Activated CD4-positive, alpha-beta T cell treated with anti-CD3 and anti-CD28 coated beads for 48 hours (primary cell): Measurements from ENCODE around the gene PIGP.
"Not testable (repeated sequence)": the region's sequence is repeated elsewhere in the genome, so short reads cannot be mapped to it uniquely, and the experiment has no call there.

ENCODE experiments used
- DNase-seq: peaks from one replicate; pipeline ENCODE4 v3.0.0-alpha.2; 2020

Gene PIGP

DNA sequence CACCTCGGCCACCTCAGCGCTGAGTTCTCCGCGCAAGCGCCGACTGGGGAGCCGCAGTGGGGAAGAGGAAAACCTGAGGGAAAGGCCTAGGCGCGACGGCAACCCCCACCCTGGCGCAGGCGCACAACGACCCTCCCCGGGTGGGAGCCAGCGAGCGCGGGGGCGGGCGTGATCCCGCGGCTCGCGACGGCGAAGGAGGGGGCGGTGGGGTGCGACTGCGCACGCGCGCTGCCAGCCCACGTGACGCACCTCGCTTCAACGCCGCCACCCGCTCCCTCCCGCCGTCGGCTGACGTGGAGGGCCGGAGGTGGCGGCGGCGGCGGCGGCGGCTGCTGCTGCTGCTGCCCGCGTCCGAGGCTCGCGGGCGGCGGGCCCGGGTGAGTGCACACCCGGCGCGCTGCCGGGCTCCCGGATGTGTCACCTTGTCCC lies at the start of gene PIGP, which contains the start of gene TTC3:
TSS of gene PIGP (minus strand) at position 84 of the 429 bp plus-strand sequence. CDS start 556 bp downstream, outside the sequence.
TSS of gene TTC3 (plus strand) at position 267 of the 429 bp plus-strand sequence. CDS start 14,004 bp downstream, outside the sequence.
- peak; percentile 97 for DNase-seq

DNA sequence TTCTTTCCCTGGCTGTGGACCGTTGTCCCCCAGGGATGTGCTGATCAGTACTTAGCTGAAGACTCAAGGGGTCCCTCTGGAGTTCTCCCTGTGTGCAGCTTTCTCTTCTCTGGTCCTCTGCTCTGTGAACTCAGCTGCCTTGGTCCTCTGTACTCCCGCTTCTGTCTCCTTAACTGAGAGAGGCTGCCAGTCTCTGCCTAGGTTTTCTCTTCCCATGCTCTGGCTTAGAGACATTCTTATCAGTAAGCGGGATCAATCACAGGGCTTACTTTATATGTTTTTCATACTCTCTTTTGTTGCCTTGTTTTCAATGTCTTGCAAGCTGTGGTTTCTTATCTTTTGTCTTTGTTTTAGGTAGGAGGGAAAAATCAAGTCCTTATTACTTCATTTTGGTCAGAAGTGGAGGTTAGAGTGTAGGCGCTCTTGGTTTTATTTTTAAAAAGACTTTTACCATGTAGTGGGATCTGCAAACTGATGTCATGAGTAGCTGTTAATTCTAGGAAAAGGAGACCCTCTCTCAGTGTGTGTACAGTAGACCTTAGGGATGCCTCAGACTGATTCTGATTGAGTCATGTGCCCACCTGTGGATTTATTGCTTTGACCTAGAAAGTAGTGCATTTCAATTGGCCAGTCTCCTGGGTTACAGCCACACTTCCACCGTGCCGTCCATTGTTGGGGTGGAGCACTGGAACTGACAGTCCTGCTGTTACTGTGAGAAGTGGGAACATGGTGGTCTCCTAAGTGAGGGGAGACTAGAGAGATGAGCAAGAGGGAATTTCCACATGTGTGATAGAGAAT lies 46.7 kb upstream of the PIGP start:
- no peak for DNase-seq

GRCh38 chr21:37118187-37118826 lies 45.4 kb upstream of the PIGP start:
- DNase-seq: no peak

DNA sequence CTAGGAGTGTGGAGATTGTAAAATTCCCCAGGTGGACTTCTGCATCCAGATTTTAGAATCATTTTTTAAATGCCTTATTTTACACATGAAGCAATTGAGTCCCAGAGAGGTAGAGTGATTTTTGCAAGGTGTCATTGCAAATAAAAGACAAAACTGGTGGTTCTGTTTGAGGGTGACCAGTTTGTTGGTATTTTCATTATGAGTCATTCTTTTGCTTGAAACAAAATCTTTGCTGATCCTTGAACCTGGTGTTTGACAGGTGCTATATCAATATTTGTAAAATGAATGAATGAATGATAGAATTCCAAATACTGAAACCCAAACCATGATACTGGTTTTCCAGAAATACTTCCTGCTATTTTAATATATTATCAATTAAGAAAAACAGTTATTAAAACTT lies 44.3 kb upstream of the PIGP start:
- DNase-seq: no peak

- DNase-seq: not testable (repeated sequence)
Measured at GRCh38 chr21:37116459-37116858, 43.6 kb upstream of the PIGP start.

- DNase-seq: not testable (repeated sequence)
Measured at GRCh38 chr21:37114301-37114700, 41.4 kb upstream of the PIGP start.

- DNase-seq: not testable (repeated sequence)
Measured at GRCh38 chr21:37111029-37111428, 38.2 kb upstream of the PIGP start.

DNA sequence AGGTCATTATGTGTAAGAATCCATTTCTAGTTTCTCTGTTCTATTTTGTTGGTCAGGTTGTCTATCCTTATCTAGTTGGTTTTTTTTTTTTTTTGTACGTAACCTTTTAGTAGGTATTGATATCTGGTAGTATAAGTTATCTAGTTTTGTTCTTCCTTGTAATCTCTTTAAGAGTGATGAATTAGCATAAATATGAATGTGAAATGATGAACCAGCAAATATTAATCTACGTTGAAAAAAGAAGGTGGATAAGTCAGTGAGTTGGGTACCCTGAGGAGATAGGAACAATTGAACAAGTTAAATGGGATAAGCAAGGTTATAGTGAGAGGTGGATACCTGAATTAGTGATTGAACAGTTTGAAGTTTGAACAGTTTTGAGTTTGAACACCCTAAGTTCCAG lies 34.1 kb upstream of the PIGP start:
- DNase-seq: no peak

DNA sequence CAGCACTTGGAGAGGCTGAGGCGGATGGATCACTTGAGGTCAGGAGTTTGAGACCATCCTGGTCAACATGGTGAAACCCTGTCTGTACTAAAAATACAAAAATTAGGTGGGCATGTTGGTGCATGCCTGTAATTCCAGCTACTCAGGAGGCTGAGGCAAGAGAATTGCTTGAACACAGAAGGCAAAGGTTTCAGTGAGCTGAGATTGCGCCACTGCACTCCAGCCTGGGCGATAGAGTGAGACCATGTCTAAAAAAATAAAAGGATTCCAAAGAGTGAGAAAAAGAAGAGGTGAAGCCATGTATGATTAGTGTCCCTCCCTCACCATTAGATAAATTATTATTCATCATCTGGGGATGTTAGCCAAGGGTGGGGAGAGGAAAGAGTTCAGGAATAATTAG lies 29.9 kb upstream of the PIGP start:
- DNase-seq: not testable (repeated sequence)

- DNase-seq: no peak
Measured at GRCh38 chr21:37101384-37101783, 28.5 kb upstream of the PIGP start.

- DNase-seq: no peak
Measured at GRCh38 chr21:37100316-37100715, 27.4 kb upstream of the PIGP start.

DNA sequence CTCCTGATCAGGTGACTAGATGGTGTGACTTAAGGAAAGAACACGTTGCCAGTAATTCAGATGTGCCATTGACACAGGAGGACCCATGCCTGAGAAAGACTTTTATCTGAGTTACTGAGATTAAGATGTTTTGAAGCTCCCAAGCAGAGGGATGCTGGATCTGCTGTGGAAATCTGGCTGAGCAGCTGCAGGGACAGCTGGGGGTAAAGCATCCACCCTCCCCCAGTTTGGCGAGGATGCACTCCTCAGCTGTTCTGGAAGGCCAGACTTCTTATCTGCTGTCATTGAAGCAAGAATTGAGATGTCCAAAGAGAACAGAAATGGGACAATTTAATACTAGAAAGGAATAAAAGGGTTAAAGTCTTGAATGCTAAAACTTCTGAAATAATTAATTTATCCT lies 25.9 kb upstream of the PIGP start:
- no peak for DNase-seq

DNA sequence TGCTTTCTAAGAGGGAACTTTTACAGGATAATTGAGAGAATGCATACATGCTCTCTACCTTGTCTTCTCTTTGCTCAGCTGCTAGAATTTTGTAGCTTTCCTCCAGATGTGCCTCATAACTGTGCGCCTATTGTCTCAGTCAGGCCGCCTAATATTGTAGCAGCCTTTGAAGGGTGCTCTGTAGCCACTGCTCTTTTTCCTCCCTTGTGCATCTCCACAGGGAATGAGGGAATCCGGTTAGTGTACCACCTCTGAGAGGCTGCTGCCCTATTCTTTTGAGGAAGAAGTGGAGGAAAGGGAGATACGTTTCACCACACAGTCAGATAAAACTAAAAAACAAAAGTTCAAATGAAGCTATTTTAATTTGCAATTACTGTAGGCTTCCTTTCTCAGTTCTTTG lies 22.9 kb upstream of the PIGP start:
- DNase-seq: no peak

GRCh38 chr21:37093977-37094376 lies 21.1 kb upstream of the PIGP start:
- no peak for DNase-seq

GRCh38 chr21:37088186-37088735 lies 15.4 kb upstream of the PIGP start:
- DNase-seq: no peak

GRCh38 chr21:37087188-37087587 lies 14.3 kb upstream of the PIGP start:
- DNase-seq: no peak

DNA sequence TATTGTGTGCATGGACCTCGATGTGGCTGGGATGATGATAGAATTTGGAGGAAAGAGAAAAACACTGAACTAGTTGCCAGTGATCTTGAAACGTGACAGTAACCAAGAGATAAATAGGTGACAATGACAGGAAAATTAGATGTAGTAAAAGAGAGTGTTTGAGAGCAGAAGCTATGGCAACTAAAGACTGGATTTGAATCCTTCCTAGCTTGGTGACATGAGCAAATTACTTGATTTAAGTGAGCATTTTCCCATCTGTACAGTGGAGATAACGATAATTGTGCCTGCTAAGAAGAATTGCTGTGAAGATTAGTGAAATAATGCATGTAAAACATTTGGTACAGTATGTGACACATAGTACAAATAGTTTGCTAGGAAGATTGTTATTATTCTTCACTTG lies 12.9 kb upstream of the PIGP start:
- no peak for DNase-seq

GRCh38 chr21:37082856-37083528 lies 10.1 kb upstream of the PIGP start:
- no peak for DNase-seq

DNA sequence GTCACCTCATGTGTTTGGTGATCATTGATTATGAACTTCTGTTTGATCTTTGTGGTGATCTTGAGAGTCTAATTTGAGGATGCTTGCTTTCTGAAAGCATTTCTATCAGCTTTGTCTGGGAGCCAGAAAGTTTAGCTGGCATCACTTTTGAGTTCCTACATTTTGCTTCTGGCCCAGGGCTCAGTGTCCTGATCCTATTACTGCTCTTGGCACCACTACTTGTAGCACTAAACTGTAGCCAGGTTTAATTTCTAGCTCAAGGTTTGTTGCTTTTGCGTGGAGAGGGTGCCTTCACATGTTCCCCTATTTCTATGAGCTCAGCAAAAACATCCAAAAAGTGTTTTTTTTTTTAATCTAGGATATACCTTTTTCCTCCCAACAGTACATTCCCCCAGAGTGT lies 9.5 kb upstream of the PIGP start:
- no peak for DNase-seq

DNA sequence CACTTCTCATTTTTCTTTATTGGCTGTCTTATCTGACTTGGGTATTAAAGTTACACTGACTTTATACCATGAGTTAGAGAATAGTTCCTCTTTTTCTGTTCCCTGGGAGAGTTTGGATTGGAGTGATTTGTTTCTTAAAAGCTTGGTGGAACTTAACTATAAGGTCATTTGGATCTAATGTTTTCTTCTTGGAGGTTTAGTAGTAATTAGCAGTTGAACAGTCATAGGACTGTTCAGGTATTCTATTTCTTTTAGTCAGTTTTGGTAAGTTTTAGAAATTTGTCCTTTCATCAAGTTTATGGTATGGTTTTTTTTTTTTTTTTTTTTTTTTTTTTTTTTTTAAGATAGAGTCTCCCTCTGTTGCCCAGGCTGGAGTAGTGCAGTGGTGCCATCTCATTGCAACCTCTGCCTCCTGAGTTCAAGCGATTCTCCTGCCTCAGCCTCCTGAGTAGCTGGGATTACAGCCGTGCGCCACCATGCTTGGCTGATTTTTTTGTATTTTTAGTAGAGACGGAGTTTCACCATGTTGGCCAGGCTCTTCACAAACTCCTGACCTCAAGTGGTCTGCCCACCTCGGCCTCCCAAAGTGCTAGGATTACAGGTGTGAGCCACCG lies 6.4 kb upstream of the PIGP start:
- DNase-seq: peak; percentile 13

DNA sequence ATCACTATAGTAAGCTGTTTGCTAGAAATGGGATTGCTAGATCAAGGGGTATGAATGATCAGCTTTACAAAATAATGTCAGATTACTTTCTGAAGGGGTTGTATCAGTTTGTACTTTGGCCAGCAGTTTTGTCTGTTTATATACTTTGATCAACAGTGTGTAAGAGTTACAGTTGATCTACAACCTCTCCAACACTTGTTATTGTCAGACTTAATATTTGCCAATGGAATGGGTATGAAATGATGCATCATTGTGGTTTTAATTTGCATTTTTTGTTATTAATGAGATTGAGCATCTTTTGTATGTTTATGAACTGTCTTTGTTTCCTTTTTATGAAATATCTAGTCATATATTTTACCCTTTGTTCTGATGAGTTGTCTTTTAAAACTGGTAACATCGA lies 4.5 kb upstream of the PIGP start:
- DNase-seq: no peak

GRCh38 chr21:37076087-37076850 lies 3.4 kb upstream of the PIGP start:
- no peak for DNase-seq
